Measurements from ENCODE around the gene ZNG1B. TPM values are rescaled to one million over a fixed set of nuclear protein-coding genes. Genes with fewer than 3 reads are reported as not detected.
"Not testable (repeated sequence)": the region's sequence is repeated elsewhere in the genome, so short reads cannot be mapped to it uniquely, and the experiment has no call there.

The ZNG1B gene
- total RNA-seq, 1 donor from 2014 or later = 23.1 TPM

DNA sequence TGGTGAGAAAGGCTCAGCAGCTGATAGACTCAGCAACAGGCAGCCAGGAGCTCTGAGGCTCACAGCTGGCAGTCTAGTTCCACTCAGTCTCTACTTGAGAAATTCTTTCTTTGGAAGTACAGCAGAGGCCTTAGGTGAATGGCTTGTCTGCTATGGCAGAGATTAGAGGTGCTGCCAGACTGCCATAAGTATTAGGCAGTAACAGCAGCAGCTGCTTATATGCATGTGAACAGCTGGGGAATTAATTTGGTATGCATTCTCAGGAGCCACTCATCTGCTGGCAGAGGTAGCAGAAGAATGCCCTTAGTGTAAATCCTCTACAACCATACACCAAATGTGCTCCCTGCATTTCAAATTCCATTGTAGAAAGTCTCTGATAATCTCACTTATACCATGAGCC lies 28.3 kb downstream of the ZNG1B start:
- H3K36me3 ChIP-seq (ENCODE audit: control insufficient read depth, insufficient read depth, low read length); H3K27me3 ChIP-seq (ENCODE audit: control insufficient read depth, insufficient read depth, low read length); DNase-seq (ENCODE audit: low read depth); H3K4me3 ChIP-seq (ENCODE audit: low read depth, low read length): not testable (repeated sequence)

DNA sequence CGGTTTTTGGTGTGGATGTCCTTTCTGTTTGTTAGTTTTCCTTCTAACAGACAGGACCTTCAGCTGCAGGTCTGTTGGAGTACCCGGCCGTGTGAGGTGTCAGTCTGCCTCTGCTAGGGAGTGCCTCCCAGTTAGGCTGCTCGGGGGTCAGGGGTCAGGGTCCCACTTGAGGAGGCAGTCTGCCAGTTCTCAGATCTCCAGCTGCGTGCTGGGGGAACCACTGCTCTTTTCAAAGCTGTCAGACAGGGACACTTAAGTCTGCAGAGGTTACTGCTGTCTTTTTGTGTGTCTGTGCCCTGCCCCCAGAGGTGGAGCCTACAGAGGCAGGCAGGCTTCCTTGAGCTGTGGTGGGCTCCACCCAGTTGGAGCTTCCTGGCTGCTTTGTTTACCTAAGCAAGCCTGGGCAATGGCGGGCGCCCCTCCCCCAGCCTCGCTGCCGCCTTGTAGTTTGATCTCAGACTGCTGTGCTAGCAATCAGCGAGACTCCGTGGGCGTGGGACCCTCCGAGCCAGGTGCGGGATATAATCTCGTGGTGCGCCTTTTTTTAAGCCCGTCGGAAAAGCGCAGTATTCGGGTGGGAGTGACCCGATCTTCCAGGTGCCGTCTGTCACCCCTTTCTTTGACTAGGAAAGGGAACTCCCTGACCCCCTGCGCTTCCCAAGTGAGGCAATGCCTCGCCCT lies 39.3 kb downstream of the ZNG1B start:
- H3K36me3 ChIP-seq (ENCODE audit: control insufficient read depth, insufficient read depth, low read length); H3K4me3 ChIP-seq (ENCODE audit: low read depth, low read length); DNase-seq (ENCODE audit: low read depth); H3K27me3 ChIP-seq (ENCODE audit: control insufficient read depth, insufficient read depth, low read length): not testable (repeated sequence)

DNA sequence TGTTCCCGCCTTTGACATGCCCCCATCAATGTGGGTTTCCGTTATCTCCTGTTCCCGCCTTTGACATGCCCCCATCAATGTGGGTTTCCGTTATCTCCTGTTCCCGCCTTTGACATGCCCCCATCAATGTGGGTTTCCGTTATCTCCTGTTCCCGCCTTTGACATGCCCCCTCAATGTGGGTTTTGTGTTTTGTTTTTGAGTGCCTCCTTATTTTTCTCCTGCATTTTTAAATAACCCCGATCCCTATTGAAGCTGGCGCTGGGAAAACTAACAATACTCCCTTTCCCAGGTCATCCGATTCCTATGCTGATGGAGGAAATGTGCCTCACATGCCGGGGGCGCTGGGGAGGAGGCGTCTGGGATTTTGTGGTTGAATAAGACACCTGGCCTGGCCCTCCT lies 59.0 kb downstream of the ZNG1B start:
- H3K4me3 ChIP-seq (ENCODE audit: low read depth, low read length); DNase-seq (ENCODE audit: low read depth); H3K36me3 ChIP-seq (ENCODE audit: control insufficient read depth, insufficient read depth, low read length); H3K27me3 ChIP-seq (ENCODE audit: control insufficient read depth, insufficient read depth, low read length): not testable (repeated sequence)

DNA sequence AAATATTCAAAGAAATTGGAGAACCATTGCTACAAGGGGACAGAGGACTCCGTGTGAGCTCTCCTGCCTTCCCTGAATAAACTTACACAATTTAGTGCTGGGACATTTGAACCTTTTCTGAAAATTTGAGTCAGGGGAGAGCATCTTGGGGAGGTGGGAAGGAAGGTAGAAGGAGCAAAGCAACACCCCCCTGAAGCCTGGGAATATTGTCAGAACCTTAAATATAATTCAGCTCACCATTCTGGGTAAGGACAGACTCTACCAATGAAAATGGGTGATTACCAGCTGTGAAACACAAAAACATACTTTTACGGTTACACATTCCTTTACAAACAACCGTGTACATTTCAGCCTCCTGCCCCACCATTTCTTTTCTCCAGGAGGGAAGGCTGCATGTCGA lies 60.9 kb downstream of the ZNG1B start, which contains the start of gene FOXD4L1:
FOXD4L1 (plus strand) TSS at position 301 of the 400 bp plus-strand sequence. CDS start 592 bp downstream, outside the sequence.
- DNase-seq (ENCODE audit: low read depth); H3K4me3 ChIP-seq (ENCODE audit: low read depth, low read length); H3K36me3 ChIP-seq (ENCODE audit: control insufficient read depth, insufficient read depth, low read length): not testable (repeated sequence)
- H3K27me3 ChIP-seq (ENCODE audit: control insufficient read depth, insufficient read depth, low read length) = peaks cover 20% of the 10 kb centered on the region

DNA sequence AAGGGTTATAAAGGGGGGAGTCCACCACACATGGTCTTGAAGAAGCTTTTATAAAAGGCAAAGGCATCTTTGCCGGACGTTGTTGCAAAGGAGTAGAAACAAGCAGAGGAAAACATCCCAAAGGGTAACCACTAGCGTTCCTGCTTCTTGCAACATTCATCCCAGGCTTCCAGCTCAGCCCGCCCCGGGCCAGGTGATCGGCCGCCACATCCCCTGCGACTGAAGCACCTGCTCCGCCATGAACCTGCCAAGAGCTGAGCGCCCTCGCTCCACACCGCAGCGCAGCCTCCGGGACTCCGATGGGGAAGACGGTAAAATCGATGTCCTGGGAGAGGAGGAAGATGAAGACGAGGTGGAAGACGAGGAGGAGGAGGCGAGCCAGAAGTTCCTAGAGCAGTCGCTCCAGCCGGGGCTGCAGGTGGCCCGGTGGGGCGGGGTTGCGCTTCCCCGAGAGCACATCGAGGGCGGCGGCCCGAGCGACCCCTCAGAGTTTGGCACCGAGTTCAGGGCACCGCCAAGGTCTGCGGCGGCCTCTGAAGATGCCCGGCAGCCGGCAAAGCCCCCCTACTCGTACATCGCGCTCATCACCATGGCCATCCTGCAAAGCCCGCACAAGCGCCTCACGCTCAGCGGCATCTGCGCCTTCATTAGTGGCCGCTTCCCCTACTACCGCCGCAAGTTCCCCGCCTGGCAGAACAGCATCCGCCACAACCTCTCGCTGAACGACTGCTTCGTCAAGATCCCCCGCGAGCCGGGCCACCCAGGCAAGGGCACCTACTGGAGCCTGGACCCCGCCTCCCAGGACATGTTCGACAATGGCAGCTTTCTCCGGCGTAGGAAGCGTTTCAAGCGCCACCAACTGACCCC lies 61.8 kb downstream of the ZNG1B start:
- H3K4me3 ChIP-seq (ENCODE audit: low read depth, low read length); DNase-seq (ENCODE audit: low read depth); H3K36me3 ChIP-seq (ENCODE audit: control insufficient read depth, insufficient read depth, low read length): not testable (repeated sequence)
- peaks cover 29% of the 10 kb centered on the region for H3K27me3 ChIP-seq (ENCODE audit: control insufficient read depth, insufficient read depth, low read length)

DNA sequence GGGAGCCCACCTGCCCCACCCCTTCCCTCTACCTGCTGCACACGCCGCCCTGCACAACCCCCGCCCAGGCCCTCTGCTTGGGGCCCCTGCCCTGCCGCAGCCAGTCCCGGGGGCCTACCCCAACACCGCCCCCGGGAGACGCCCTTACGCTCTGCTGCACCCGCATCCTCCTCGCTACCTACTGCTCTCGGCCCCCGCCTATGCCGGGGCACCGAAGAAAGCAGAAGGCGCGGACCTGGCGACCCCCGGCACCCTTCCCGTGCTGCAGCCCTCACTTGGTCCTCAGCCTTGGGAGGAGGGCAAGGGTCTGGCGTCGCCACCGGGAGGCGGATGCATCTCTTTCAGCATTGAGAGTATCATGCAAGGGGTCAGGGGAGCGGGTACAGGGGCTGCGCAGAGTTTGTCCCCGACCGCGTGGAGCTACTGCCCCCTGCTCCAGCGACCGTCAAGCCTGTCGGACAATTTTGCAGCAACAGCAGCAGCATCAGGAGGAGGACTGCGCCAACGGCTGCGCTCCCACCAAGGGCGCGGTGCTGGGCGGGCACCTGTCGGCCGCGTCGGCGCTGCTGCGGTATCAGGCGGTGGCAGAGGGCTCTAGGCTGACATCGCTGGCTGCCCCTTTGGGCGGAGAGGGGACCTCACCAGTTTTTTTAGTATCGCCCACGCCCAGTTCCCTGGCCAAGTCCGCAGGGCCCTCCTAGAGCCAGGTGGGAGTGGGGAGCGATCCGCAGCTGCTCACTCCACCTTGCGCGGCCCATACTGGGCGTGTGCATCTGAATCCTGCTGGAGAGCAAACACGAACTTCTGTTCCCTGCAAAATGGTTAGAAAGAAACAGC lies 62.6 kb downstream of the ZNG1B start:
- H3K36me3 ChIP-seq (ENCODE audit: control insufficient read depth, insufficient read depth, low read length); H3K4me3 ChIP-seq (ENCODE audit: low read depth, low read length); DNase-seq (ENCODE audit: low read depth): not testable (repeated sequence)
- H3K27me3 ChIP-seq (ENCODE audit: control insufficient read depth, insufficient read depth, low read length) = peaks cover 30% of the 10 kb centered on the region

DNA sequence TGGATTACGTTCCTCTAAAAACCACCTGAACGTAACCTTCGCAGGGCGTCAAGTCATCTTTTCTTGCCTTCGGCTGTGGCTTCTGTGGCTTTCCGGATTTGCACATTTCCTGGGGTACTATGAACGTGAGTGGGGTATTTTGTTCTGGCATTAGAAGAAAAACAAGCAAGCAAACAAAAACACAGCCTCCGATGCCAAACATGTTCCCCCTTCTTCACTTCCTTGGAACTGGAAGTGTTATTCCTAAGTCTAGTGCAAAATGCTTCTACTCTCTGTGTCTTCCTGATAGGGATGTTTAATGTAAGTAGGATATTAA lies 63.2 kb downstream of the ZNG1B start:
- H3K36me3 ChIP-seq (ENCODE audit: control insufficient read depth, insufficient read depth, low read length); H3K4me3 ChIP-seq (ENCODE audit: low read depth, low read length); DNase-seq (ENCODE audit: low read depth): not testable (repeated sequence)
- H3K27me3 ChIP-seq (ENCODE audit: control insufficient read depth, insufficient read depth, low read length) = peaks cover 30% of the 10 kb centered on the region

DNA sequence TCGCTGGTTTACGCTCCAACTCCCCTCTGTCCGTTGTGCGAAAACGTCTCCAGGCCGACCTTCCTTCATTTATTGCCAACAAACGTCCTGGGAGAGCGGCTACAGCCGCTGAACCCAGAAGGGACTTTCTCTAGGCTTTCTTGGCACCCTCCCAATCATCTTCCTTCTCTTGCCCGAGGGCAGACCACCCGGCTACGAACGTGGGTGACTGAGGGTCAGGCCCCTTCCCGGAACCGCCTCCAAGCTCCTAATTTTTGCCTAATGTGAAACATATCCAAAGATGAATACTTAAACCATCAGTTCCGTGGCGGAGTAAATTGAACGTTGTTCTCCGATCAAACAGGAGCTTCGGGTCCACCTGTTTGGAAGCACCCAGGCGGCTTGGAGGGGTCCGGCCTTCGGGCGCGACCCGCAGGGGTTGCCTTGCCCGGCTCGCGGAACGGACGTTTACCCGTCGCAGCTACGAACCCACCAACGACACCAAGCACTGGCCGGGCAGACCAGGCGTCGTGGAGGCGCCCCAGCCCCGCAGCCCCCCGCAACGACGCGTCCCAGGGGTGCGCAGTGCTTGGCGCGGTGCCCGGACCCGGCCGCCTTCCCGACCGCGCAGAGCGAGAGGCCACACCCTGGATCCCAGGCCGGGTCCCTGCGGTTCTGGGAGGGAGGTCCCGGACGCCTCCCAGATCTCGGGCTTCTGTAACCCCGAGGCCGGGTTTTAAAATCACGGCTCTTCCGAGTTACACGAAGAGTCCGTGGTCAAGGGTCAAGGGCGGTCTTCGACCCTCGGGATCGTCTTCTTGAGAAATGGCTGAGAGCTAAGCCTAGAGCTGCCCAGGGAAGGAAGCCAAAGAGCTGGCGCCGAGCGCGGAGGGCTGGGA lies 65.0 kb downstream of the ZNG1B start:
- not testable (repeated sequence) for H3K36me3 ChIP-seq (ENCODE audit: control insufficient read depth, insufficient read depth, low read length); DNase-seq (ENCODE audit: low read depth); H3K4me3 ChIP-seq (ENCODE audit: low read depth, low read length)
- H3K27me3 ChIP-seq (ENCODE audit: control insufficient read depth, insufficient read depth, low read length) = peaks cover 30% of the 10 kb centered on the region

DNA sequence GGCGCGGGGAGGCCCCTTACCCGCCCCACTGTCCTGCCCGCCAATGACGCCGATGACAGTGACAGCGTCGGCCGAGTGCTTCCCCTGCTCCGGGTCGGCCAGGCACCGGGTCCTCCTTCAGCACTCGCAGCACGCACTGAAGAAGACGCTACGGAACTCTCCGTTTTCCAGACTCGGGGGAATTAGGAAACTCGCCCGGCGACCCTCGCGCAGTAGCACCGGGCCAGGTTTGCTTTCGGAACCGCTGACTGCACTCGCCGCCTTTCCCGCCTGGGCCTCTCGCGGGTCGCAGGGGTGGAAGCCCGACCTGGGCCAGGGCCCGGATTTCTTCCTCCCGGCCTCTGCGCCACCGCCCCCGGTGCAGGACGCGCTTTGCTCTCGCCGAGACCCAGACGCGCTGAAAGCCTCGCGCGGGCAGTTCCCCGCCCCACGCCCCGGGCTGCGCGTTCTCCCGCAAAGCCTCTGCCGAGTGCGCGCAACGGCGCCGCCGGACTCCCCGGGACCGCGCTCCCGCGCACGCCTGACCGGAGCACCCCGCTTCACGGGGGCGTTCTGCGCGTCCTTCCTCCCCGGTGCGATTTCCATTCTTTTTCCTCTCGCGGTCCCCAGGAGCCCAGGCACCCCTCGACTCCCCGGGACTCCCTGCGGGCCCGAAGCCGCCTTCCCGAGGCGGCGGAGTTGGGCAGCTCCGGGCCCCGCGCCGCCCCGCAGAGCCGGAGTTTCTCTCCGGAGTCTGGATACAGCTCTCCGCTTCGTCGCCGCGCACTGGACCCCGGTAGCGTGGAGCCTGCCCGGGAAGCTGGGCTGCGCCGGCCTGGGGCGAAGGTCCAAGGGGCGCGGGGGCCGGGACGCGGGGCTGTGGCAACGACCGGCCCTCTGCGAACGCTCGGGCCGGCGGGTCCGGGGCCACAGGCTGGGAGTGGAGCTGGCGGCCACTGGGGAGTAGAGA lies 65.9 kb downstream of the ZNG1B start:
- H3K27me3 ChIP-seq (ENCODE audit: control insufficient read depth, insufficient read depth, low read length) = peaks cover 36% of the 10 kb centered on the region
- H3K36me3 ChIP-seq (ENCODE audit: control insufficient read depth, insufficient read depth, low read length); DNase-seq (ENCODE audit: low read depth); H3K4me3 ChIP-seq (ENCODE audit: low read depth, low read length): not testable (repeated sequence)

DNA sequence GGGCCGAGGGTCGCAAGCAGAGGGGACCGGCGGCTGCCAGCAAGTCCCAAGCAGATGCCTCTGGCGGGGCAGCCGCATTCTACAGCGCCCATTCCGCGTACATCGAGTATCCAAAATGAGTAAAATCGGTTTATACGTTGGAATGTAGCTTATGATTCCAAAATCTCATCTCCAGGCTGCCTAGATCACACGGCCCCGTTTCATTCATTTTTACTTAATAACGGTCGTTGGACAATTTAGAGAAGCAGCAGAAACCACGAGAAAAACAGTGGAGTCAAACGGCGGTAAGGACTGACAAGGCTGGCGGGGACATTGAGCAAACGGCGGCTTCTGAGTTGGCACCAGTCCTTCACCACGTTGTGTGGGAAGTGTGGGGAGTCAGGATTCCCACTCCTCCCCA lies 66.6 kb downstream of the ZNG1B start:
- peaks cover 36% of the 10 kb centered on the region for H3K27me3 ChIP-seq (ENCODE audit: control insufficient read depth, insufficient read depth, low read length)
- not testable (repeated sequence) for H3K36me3 ChIP-seq (ENCODE audit: control insufficient read depth, insufficient read depth, low read length); H3K4me3 ChIP-seq (ENCODE audit: low read depth, low read length); DNase-seq (ENCODE audit: low read depth)

DNA sequence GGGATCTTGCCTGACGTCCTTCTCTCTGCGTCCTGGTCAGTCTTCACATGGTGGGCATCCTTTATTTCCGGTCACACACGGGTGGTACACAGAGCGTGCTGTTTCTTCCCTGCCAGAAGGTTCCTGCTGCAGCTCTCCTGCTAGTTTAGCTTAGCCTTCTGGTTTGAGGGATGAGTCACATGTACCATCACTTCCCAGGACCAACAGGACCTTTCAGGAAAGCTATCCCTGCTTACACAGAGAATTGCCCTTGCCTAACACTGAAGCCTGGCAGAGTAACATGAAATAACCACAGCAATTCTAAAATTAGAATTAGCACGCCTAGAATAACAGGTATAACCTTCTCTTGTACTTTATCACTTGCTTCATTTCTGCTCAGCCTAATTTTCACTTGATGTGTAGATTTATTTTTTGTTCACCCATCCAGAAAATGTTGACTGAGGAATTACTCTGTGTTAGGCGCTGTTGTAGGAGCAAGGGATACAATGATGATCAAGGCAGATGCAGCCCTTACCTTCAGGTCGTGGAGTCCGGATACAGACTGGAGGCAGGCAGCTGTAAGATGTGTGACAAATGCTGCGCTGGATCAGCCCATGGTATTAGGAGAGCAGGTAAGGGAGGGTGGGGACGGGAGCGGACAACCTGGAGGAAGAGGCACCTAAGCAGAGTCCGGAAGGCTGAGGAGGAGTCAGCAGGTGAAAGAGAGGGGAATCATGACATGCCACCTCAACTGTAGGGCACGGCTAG lies 70.1 kb downstream of the ZNG1B start:
- not testable (repeated sequence) for H3K36me3 ChIP-seq (ENCODE audit: control insufficient read depth, insufficient read depth, low read length); DNase-seq (ENCODE audit: low read depth); H3K4me3 ChIP-seq (ENCODE audit: low read depth, low read length)
- peaks cover 24% of the 10 kb centered on the region for H3K27me3 ChIP-seq (ENCODE audit: control insufficient read depth, insufficient read depth, low read length)

DNA sequence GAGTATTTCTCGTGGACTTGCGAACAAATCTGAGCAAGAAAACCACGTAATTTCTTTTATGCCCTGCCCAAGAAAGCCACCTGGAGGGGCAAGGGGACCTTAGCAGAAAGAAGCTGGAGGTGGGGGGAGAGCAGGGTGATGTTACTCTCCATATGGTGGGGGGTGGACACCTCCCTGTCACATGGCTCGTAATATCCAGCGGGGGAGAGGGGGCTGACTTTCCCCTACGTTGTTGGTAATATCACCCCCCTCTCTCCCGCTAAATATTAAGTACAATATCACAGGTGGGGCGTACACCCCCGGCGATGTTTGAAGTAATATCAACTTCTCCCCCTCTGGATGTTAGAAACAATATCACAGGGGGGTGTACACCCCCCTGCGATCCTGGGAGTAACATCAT lies 70.7 kb downstream of the ZNG1B start:
- DNase-seq (ENCODE audit: low read depth); H3K36me3 ChIP-seq (ENCODE audit: control insufficient read depth, insufficient read depth, low read length); H3K4me3 ChIP-seq (ENCODE audit: low read depth, low read length): not testable (repeated sequence)
- peaks cover 17% of the 10 kb centered on the region for H3K27me3 ChIP-seq (ENCODE audit: control insufficient read depth, insufficient read depth, low read length)

Data from kidney epithelial cell (primary cell).